GM23338 (cell line): ENCODE results near the gene MGLL.

Experiments used
- CREB1 ChIP-seq: fragments of 250-450 bp; sonication (Bioruptor Pico); IDR thresholded peaks from 2 replicates; pipeline ENCODE4 v1.5.0; 2020; ENCODE audit warnings: low read depth, mild to moderate bottlenecking, moderate library complexity
- EZH2 ChIP-seq: fragments of 200-600 bp; sonication (generic); IDR thresholded peaks from one replicate; pipeline ENCODE4 v1.8.0; 2017; ENCODE audit warnings: antibody characterized with exemption, mild to moderate bottlenecking, low read depth; ENCODE audit not compliant: unreplicated experiment
- EZH2phosphoT487 ChIP-seq: fragments of 200-600 bp; sonication (generic); IDR thresholded peaks from one replicate; pipeline ENCODE4 v1.8.1; 2018; ENCODE audit warnings: antibody characterized with exemption; ENCODE audit not compliant: unreplicated experiment
- JUNB ChIP-seq: IDR thresholded peaks from one replicate; pipeline ENCODE4 v1.6.1; 2016; ENCODE audit warnings: antibody characterized with exemption; ENCODE audit not compliant: unreplicated experiment
- NANOG ChIP-seq: IDR thresholded peaks from 2 replicates; pipeline ENCODE4 v1.6.1; 2016; ENCODE audit warnings: antibody characterized with exemption, borderline replicate concordance
- POLR2AphosphoS5 ChIP-seq: IDR thresholded peaks from 2 replicates; pipeline ENCODE4 v1.6.1; 2016; ENCODE audit warnings: antibody characterized with exemption, low read depth
- ZNF114 ChIP-seq: fragments of 250-450 bp; sonication (Bioruptor Pico); IDR thresholded peaks from 2 replicates; pipeline ENCODE4 v1.5.0; 2020; ENCODE audit warnings: mild to moderate bottlenecking, moderate library complexity
- ZNF331 ChIP-seq: fragments of 250-450 bp; sonication (Bioruptor Pico); IDR thresholded peaks from 2 replicates; pipeline ENCODE4 v1.5.0; 2020; ENCODE audit warnings: low read depth, mild to moderate bottlenecking, moderate library complexity
- TF ChIP-seq, protein P1 (sequence below), 2 experiments: fragments of 200-600 bp in 1 of 2; sonication (generic) in 1 of 2; conservative IDR thresholded peaks; 2 replicates each; pipeline versions ENCODE4 v1.5.1 to v1.6.1; 2016 to 2017; ENCODE audit warnings: antibody characterized with exemption in 2 of 2, low read depth in 2 of 2, mild to moderate bottlenecking in 2 of 2, moderate library complexity in 1 of 2
- TF ChIP-seq, protein P2 (sequence below): IDR thresholded peaks from one replicate; pipeline ENCODE4 v1.6.1; 2018; ENCODE audit warnings: antibody characterized with exemption; ENCODE audit not compliant: unreplicated experiment
- TF ChIP-seq, protein P3 (sequence below): IDR thresholded peaks from 2 replicates; pipeline ENCODE4 v1.6.1; 2016; ENCODE audit warnings: antibody characterized with exemption
- TF ChIP-seq, protein P4 (sequence below): fragments of 250-450 bp; sonication (Bioruptor Pico); IDR thresholded peaks from 2 replicates; pipeline ENCODE4 v1.5.0; 2020; ENCODE audit warnings: mild to moderate bottlenecking, moderate library complexity

DNA sequence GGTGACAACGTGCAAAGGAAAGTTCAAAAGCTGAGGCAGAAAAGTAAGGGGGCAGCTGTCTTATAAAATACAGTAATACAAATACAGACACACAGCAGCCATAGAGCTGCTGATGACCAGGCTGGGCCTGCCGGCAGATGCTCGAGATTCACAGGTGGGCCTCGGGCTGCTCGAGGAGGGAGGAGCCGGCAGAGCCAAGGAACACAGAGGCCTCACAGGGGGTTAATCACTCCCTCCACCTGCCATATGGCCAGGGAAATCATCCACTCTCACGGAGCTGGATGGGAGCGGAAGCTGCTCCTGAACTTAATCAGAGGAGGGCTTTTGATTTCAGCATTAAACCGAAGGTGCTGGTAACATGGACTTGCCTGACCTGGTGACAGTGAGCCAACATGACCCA, 29.6 kb upstream of the MGLL start:
- no peak for TF ChIP-seq EZH2
- TF ChIP-seq, protein P1, sequence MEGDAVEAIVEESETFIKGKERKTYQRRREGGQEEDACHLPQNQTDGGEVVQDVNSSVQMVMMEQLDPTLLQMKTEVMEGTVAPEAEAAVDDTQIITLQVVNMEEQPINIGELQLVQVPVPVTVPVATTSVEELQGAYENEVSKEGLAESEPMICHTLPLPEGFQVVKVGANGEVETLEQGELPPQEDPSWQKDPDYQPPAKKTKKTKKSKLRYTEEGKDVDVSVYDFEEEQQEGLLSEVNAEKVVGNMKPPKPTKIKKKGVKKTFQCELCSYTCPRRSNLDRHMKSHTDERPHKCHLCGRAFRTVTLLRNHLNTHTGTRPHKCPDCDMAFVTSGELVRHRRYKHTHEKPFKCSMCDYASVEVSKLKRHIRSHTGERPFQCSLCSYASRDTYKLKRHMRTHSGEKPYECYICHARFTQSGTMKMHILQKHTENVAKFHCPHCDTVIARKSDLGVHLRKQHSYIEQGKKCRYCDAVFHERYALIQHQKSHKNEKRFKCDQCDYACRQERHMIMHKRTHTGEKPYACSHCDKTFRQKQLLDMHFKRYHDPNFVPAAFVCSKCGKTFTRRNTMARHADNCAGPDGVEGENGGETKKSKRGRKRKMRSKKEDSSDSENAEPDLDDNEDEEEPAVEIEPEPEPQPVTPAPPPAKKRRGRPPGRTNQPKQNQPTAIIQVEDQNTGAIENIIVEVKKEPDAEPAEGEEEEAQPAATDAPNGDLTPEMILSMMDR (conservative IDR thresholded peaks at IDR 0.05; ENCODE audit: low read depth in 2 of 2) = no peak
- TF ChIP-seq, protein P2, sequence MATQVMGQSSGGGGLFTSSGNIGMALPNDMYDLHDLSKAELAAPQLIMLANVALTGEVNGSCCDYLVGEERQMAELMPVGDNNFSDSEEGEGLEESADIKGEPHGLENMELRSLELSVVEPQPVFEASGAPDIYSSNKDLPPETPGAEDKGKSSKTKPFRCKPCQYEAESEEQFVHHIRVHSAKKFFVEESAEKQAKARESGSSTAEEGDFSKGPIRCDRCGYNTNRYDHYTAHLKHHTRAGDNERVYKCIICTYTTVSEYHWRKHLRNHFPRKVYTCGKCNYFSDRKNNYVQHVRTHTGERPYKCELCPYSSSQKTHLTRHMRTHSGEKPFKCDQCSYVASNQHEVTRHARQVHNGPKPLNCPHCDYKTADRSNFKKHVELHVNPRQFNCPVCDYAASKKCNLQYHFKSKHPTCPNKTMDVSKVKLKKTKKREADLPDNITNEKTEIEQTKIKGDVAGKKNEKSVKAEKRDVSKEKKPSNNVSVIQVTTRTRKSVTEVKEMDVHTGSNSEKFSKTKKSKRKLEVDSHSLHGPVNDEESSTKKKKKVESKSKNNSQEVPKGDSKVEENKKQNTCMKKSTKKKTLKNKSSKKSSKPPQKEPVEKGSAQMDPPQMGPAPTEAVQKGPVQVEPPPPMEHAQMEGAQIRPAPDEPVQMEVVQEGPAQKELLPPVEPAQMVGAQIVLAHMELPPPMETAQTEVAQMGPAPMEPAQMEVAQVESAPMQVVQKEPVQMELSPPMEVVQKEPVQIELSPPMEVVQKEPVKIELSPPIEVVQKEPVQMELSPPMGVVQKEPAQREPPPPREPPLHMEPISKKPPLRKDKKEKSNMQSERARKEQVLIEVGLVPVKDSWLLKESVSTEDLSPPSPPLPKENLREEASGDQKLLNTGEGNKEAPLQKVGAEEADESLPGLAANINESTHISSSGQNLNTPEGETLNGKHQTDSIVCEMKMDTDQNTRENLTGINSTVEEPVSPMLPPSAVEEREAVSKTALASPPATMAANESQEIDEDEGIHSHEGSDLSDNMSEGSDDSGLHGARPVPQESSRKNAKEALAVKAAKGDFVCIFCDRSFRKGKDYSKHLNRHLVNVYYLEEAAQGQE = no peak
- TF ChIP-seq, protein P3, sequence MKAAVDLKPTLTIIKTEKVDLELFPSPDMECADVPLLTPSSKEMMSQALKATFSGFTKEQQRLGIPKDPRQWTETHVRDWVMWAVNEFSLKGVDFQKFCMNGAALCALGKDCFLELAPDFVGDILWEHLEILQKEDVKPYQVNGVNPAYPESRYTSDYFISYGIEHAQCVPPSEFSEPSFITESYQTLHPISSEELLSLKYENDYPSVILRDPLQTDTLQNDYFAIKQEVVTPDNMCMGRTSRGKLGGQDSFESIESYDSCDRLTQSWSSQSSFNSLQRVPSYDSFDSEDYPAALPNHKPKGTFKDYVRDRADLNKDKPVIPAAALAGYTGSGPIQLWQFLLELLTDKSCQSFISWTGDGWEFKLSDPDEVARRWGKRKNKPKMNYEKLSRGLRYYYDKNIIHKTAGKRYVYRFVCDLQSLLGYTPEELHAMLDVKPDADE = no peak
- TF ChIP-seq EZH2phosphoT487 = no peak
- TF ChIP-seq, protein P4, sequence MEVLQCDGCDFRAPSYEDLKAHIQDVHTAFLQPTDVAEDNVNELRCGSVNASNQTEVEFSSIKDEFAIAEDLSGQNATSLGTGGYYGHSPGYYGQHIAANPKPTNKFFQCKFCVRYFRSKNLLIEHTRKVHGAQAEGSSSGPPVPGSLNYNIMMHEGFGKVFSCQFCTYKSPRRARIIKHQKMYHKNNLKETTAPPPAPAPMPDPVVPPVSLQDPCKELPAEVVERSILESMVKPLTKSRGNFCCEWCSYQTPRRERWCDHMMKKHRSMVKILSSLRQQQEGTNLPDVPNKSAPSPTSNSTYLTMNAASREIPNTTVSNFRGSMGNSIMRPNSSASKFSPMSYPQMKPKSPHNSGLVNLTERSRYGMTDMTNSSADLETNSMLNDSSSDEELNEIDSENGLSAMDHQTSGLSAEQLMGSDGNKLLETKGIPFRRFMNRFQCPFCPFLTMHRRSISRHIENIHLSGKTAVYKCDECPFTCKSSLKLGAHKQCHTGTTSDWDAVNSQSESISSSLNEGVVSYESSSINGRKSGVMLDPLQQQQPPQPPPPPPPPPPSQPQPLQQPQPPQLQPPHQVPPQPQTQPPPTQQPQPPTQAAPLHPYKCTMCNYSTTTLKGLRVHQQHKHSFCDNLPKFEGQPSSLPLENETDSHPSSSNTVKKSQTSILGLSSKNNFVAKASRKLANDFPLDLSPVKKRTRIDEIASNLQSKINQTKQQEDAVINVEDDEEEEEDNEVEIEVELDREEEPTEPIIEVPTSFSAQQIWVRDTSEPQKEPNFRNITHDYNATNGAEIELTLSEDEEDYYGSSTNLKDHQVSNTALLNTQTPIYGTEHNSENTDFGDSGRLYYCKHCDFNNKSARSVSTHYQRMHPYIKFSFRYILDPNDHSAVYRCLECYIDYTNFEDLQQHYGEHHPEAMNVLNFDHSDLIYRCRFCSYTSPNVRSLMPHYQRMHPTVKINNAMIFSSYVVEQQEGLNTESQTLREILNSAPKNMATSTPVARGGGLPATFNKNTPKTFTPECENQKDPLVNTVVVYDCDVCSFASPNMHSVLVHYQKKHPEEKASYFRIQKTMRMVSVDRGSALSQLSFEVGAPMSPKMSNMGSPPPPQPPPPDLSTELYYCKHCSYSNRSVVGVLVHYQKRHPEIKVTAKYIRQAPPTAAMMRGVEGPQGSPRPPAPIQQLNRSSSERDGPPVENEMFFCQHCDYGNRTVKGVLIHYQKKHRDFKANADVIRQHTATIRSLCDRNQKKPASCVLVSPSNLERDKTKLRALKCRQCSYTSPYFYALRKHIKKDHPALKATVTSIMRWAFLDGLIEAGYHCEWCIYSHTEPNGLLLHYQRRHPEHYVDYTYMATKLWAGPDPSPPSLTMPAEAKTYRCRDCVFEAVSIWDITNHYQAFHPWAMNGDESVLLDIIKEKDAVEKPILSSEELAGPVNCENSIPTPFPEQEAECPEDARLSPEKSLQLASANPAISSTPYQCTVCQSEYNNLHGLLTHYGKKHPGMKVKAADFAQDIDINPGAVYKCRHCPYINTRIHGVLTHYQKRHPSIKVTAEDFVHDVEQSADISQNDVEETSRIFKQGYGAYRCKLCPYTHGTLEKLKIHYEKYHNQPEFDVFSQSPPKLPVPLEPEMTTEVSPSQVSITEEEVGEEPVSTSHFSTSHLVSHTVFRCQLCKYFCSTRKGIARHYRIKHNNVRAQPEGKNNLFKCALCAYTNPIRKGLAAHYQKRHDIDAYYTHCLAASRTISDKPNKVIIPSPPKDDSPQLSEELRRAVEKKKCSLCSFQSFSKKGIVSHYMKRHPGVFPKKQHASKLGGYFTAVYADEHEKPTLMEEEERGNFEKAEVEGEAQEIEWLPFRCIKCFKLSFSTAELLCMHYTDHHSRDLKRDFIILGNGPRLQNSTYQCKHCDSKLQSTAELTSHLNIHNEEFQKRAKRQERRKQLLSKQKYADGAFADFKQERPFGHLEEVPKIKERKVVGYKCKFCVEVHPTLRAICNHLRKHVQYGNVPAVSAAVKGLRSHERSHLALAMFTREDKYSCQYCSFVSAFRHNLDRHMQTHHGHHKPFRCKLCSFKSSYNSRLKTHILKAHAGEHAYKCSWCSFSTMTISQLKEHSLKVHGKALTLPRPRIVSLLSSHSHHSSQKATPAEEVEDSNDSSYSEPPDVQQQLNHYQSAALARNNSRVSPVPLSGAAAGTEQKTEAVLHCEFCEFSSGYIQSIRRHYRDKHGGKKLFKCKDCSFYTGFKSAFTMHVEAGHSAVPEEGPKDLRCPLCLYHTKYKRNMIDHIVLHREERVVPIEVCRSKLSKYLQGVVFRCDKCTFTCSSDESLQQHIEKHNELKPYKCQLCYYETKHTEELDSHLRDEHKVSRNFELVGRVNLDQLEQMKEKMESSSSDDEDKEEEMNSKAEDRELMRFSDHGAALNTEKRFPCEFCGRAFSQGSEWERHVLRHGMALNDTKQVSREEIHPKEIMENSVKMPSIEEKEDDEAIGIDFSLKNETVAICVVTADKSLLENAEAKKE (CRISPR knock-in tag) = no peak
- no peak for TF ChIP-seq JUNB
- TF ChIP-seq POLR2AphosphoS5 = no peak
- no peak for TF ChIP-seq CREB1 (CRISPR knock-in tag)
- no peak for TF ChIP-seq ZNF114 (CRISPR knock-in tag)
- no peak for TF ChIP-seq ZNF331 (CRISPR knock-in tag)
- no peak for TF ChIP-seq NANOG
